Transverse colon (tissue), 4 donors: ENCODE measurements around the gene BMP7. TPM values are rescaled to one million over a fixed set of nuclear protein-coding genes. Genes with fewer than 3 reads are reported as not detected.

Experiments used
- DNase-seq: peaks from one replicate; pipeline ENCODE4 v3.0.0-alpha.2; 2019
- H3K27ac ChIP-seq, 4 donors: fragments of 200-600 bp; sonication (generic); 2 replicates each; pipeline ENCODE4 v1.5.1; 2016 to 2018; ENCODE audit warnings: inconsistent platforms in 4 of 4
- H3K27me3 ChIP-seq: fragments of 200-600 bp; sonication (generic); 2 replicates; pipeline ENCODE4 v1.5.1; 2017; ENCODE audit warnings: inconsistent platforms
- H3K36me3 ChIP-seq, 4 donors: fragments of 200-600 bp; sonication (generic); 2 replicates each; pipeline ENCODE4 v1.5.1; 2017 to 2019; ENCODE audit warnings: inconsistent platforms in 4 of 4
- H3K4me1 ChIP-seq, 4 donors: fragments of 200-600 bp; sonication (generic); 2 replicates each; pipeline ENCODE4 v1.5.1; 2017 to 2020; ENCODE audit warnings: inconsistent platforms in 4 of 4
- H3K4me3 ChIP-seq, 4 donors: fragments of 200-600 bp; sonication (generic); 1 replicate in 1 of 4; 2 replicates in 3 of 4; pipeline versions ENCODE4 v1.5.1 to v1.6.1; 2017 to 2019; ENCODE audit warnings: inconsistent platforms in 4 of 4
- H3K9me3 ChIP-seq, 2 donors: fragments of 200-600 bp; sonication (generic); 2 replicates each; pipeline ENCODE4 v1.5.1; 2017 to 2019; ENCODE audit warnings: inconsistent platforms in 2 of 2
- EP300 ChIP-seq: sonication (generic); formaldehyde crosslinking; IDR thresholded peaks from one replicate; pipeline ENCODE4 v1.6.1; 2017; ENCODE audit warnings: antibody characterized with exemption, low read depth
- POLR2A ChIP-seq: fragments of 450-650 bp; IDR thresholded peaks from one replicate; pipeline ENCODE4 v1.6.1; 2016; ENCODE audit warnings: antibody characterized with exemption, mild to moderate bottlenecking, moderate library complexity
- POLR2AphosphoS5 ChIP-seq, 3 donors: sonication (generic); formaldehyde crosslinking; IDR thresholded peaks; one replicate each; pipeline ENCODE4 v1.6.1; 2016; ENCODE audit warnings: antibody characterized with exemption in 3 of 3
- WGBS, 2 donors: methylation state at CpG; one replicate each; pipeline ENCODE4 v1.1.5; 2018; ENCODE audit warnings: low coverage in 1 of 2; 5-methylcytosine and 5-hydroxymethylcytosine counted together
- in situ Hi-C, 4 donors: fragments of 200-750 bp; cut with MboI; loops; one replicate each; pipeline versions ENCODE4 v1.15.0 to v1.15.1; 2017; ENCODE audit warnings: low sequenced_read_pairs in 3 of 4, low pct_ligation_motif_present in 1 of 4, low pct_unique_long_range_greater_than_20kb in 1 of 4
- intact Hi-C: fragments of 100-400 bp; cut with DNase I; formaldehyde crosslinking; loops from one replicate; pipeline ENCODE4 v1.15.1; 2023; ENCODE audit warnings: low total_unique reads
- total RNA-seq, 4 donors: library from RNA; depleted of rRNA; stranded (reverse); fragments of >200 nt; gene quantifications; one replicate each; pipeline ENCODE4 v1.1.0, GENCODE V29; 2016
- TF ChIP-seq, protein P1 (sequence below), 5 experiments: fragments of 200-600 bp in 3 of 5; fragments of 450-650 bp in 2 of 5; sonication (generic) in 3 of 5; IDR thresholded peaks; 1 replicate in 2 of 5; 2 replicates in 3 of 5; pipeline ENCODE4 v1.5.1; 2016 to 2017; ENCODE audit warnings: antibody characterized with exemption in 5 of 5, inconsistent platforms in 3 of 5, mild to moderate bottlenecking in 2 of 5, moderate library complexity in 1 of 5

The BMP7 gene
- total RNA-seq, 4 donors from 2014 or later, result 1.4 to 2.2 (median 1.5) TPM; not detected in 1

- intact Hi-C loops (no loop called here), in situ Hi-C loops (no loop called here)
- no peak for DNase-seq
- Histone ChIP-seq H3K27ac (no peak overlapping the region), H3K36me3 (no peaks in the 10 kb centered on the region), H3K27me3 (no peaks in the 10 kb centered on the region), H3K4me3 (no peak overlapping the region), H3K4me1 (no peaks in the 10 kb centered on the region), H3K9me3 (peaks cover 0 to 5% of the 10 kb centered on the region in 2 donors)
- 38 to 71% methylated on average over 3 to 12 of the region's 12 CpGs for WGBS, 2 donors
- TF ChIP-seq, protein P1, sequence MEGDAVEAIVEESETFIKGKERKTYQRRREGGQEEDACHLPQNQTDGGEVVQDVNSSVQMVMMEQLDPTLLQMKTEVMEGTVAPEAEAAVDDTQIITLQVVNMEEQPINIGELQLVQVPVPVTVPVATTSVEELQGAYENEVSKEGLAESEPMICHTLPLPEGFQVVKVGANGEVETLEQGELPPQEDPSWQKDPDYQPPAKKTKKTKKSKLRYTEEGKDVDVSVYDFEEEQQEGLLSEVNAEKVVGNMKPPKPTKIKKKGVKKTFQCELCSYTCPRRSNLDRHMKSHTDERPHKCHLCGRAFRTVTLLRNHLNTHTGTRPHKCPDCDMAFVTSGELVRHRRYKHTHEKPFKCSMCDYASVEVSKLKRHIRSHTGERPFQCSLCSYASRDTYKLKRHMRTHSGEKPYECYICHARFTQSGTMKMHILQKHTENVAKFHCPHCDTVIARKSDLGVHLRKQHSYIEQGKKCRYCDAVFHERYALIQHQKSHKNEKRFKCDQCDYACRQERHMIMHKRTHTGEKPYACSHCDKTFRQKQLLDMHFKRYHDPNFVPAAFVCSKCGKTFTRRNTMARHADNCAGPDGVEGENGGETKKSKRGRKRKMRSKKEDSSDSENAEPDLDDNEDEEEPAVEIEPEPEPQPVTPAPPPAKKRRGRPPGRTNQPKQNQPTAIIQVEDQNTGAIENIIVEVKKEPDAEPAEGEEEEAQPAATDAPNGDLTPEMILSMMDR (IDR thresholded peaks at IDR 0.05), result no peak
- TF ChIP-seq POLR2A (no peak), POLR2AphosphoS5 (IDR thresholded peaks at IDR 0.05) (no peak), EP300 (no peak)
Measured at GRCh38 chr20:57205606-57206219, 60.7 kb downstream of the BMP7 start.

DNA sequence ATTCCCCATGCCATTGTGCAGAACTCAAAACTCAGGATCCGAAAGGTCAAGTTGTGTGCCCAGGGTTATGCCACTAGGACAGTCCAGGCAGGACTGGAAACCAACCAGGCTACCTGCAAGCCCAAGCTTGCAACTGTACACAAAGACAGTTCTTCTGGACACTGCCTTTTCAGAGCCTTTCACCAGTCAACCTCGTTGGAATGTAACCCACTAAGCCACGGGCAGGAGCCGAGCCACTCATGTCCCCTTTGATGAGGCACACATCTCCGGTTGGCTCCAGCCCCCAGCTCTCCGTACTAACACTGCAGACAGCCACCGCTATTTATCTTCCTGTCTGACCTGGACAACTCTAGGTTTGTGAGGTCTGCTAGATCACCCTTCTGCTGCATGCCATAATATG lies 62.5 kb downstream of the BMP7 start:
- DNase-seq, result no peak
- intact Hi-C loops (no loop called here), in situ Hi-C loops (no loop called here)
- no peak overlapping the region for H3K4me3 ChIP-seq
- peaks cover 0 to 5% of the 10 kb centered on the region in 2 donors for H3K9me3 ChIP-seq
- no peak overlapping the region for H3K27ac ChIP-seq
- no peaks in the 10 kb centered on the region for H3K27me3 ChIP-seq
- WGBS, 2 donors, result 83% methylated on average over 7 of the region's 7 CpGs; no CpG with 5 or more reads in 1 of the 2 donors
- no peaks in the 10 kb centered on the region for H3K4me1 ChIP-seq
- no peak for TF ChIP-seq POLR2AphosphoS5 (IDR thresholded peaks at IDR 0.05)
- no peak for TF ChIP-seq POLR2A
- TF ChIP-seq, protein P1 (IDR thresholded peaks at IDR 0.05), result no peak
- no peak for TF ChIP-seq EP300
- H3K36me3 ChIP-seq, result no peaks in the 10 kb centered on the region

DNA sequence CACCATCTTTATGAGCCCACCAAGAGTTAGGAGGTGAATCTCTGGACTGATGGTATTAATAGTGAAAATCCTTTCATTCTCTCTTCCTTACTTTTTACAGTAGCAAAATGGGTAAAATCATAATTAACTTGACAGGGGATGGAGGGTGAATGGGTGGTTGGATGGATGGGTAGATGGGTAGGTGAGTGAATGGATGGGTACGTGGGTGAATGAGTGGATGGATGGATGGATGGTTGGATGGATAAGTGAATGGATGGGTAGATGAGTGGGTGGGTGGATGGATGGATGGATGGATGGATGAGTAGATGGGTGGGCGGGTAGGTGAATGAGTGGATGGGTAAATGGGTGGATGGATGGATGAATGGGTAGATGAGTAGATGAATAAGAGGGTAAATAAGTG lies 63.2 kb downstream of the BMP7 start:
- intact Hi-C loops (no loop called here), in situ Hi-C loops (no loop called here)
- Histone ChIP-seq H3K4me3 (no peak overlapping the region), H3K36me3 (no peaks in the 10 kb centered on the region), H3K9me3 (peaks cover 0 to 5% of the 10 kb centered on the region in 2 donors), H3K27ac (no peak overlapping the region), H3K27me3 (no peaks in the 10 kb centered on the region), H3K4me1 (no peaks in the 10 kb centered on the region)
- no peak for TF ChIP-seq POLR2A
- TF ChIP-seq, protein P1 (IDR thresholded peaks at IDR 0.05), result no peak
- no peak for TF ChIP-seq POLR2AphosphoS5 (IDR thresholded peaks at IDR 0.05)
- TF ChIP-seq EP300, result no peak
- WGBS, 2 donors, result 59 to 81% methylated on average over 2 of the region's 2 CpGs
- DNase-seq, result no peak

DNA sequence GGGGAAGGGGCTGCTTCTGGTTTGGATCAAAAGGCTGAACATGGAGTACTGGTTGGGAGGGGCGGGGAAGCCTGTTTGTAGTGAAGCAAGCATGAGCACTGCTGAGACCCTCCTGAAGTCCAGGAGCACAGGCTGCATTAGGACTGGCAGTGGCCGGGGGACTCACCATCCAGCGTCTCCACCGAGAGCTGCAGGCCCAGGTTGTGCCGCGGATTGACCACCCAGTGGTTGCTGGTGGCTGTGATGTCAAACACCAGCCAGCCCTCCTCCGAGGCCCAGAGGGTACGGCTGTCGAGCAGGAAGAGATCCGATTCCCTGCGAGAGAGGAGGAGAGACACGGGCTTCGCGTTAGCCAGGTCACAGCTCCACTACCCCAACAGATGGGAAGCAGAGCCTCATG lies 64.1 kb downstream of the BMP7 start:
- TF ChIP-seq EP300 (no peak), POLR2A (no peak), POLR2AphosphoS5 (IDR thresholded peaks at IDR 0.05) (no peak)
- TF ChIP-seq, protein P1 (IDR thresholded peaks at IDR 0.05), result no peak
- Histone ChIP-seq H3K27ac (no peak overlapping the region), H3K4me3 (no peak overlapping the region), H3K9me3 (peaks cover 0 to 3% of the 10 kb centered on the region in 2 donors), H3K36me3 (no peaks in the 10 kb centered on the region), H3K27me3 (no peaks in the 10 kb centered on the region), H3K4me1 (no peaks in the 10 kb centered on the region)
- in situ Hi-C loops (no loop called here), intact Hi-C loops (no loop called here)
- WGBS, 2 donors, result 92% methylated on average over 14 of the region's 14 CpGs; no CpG with 5 or more reads in 1 of the 2 donors
- no peak for DNase-seq
